Fibroblast of lung (primary cell): ENCODE results near the gene PTPRA. TPM values are rescaled to one million over a fixed set of nuclear protein-coding genes. Genes with fewer than 3 reads are reported as not detected.

Experiments used
- DNase-seq, 2 donors: peaks; one replicate each; pipeline versions ENCODE4 v3.0.0 to v3.0.0-alpha.2; 2010; ENCODE audit warnings: low read depth in 2 of 2
- H2AFZ ChIP-seq: 2 replicates; pipeline ENCODE4 v1.5.1; 2012; ENCODE audit warnings: low read length, control low read depth, inconsistent platforms
- H3K27ac ChIP-seq: 2 replicates; pipeline ENCODE4 v1.5.1; 2011; ENCODE audit warnings: low read length, control low read depth; ENCODE audit not compliant: insufficient read depth
- H3K27me3 ChIP-seq: 2 replicates; pipeline ENCODE4 v1.5.1; 2011; ENCODE audit warnings: mild to moderate bottlenecking, low read length; ENCODE audit not compliant: control insufficient read depth, insufficient read depth
- H3K36me3 ChIP-seq: 2 replicates; pipeline ENCODE4 v1.5.1; 2011; ENCODE audit warnings: low read length; ENCODE audit not compliant: control insufficient read depth, insufficient read depth
- H3K4me1 ChIP-seq: 2 replicates; pipeline ENCODE4 v1.5.1; 2011; ENCODE audit warnings: low read length; ENCODE audit not compliant: control insufficient read depth, insufficient read depth; ENCODE audit errors: extremely low read depth
- H3K4me2 ChIP-seq: 2 replicates; pipeline ENCODE4 v1.5.1; 2011; ENCODE audit warnings: low read length, control low read depth; ENCODE audit not compliant: insufficient read depth; ENCODE audit errors: extremely low read depth
- H3K4me3 ChIP-seq, 4 experiments: fragments of 200-600 bp in 1 of 4; sonication (generic) in 1 of 4; replicated peaks in 1 of 4; 2 replicates each; pipeline ENCODE4 v1.5.1; 2011 to 2016; ENCODE audit warnings: low read length in 4 of 4, low read depth in 3 of 4, mild to moderate bottlenecking in 3 of 4, control low read depth in 2 of 4, inconsistent platforms in 1 of 4, mixed read lengths in 1 of 4; ENCODE audit not compliant: insufficient read depth in 1 of 4; ENCODE audit errors: control extremely low read depth in 1 of 4
- H3K79me2 ChIP-seq: 2 replicates; pipeline ENCODE4 v1.5.1; 2012; ENCODE audit warnings: mild to moderate bottlenecking, low read length, inconsistent platforms; ENCODE audit not compliant: control insufficient read depth, insufficient read depth
- H3K9ac ChIP-seq: 2 replicates; pipeline ENCODE4 v1.5.1; 2011; ENCODE audit warnings: mild to moderate bottlenecking, low read length, control low read depth; ENCODE audit not compliant: insufficient read depth
- H3K9me3 ChIP-seq: 2 replicates; pipeline ENCODE4 v1.5.1; 2012; ENCODE audit warnings: low read depth, low read length; ENCODE audit not compliant: control insufficient read depth, insufficient read depth
- H4K20me1 ChIP-seq: 2 replicates; pipeline ENCODE4 v1.5.1; 2011; ENCODE audit warnings: low read length; ENCODE audit not compliant: control insufficient read depth, insufficient read depth; ENCODE audit errors: extremely low read depth
- CTCF ChIP-seq, 2 donors: IDR thresholded peaks in 1 of 2; conservative IDR thresholded peaks in 1 of 2; 1 replicate in 1 of 2; 2 replicates in 1 of 2; pipeline ENCODE4 v1.5.1; 2011 to 2012; ENCODE audit warnings: low read length in 2 of 2, control low read depth in 1 of 2, inconsistent platforms in 1 of 2, low read depth in 1 of 2, mild to moderate bottlenecking in 1 of 2
- EZH2 ChIP-seq: IDR thresholded peaks from 2 replicates; pipeline ENCODE4 v1.5.1; 2012; ENCODE audit warnings: low read length, control low read depth, mild to moderate bottlenecking; ENCODE audit errors: missing control alignments
- polyA plus RNA-seq, 2 donors: library from polyadenylated mRNA; depleted of rRNA in 1 of 2; stranded (reverse) in 1 of 2; unstranded in 1 of 2; fragments of >200 nt; gene quantifications; 2 replicates each; pipeline ENCODE4 v1.2.1, GENCODE V29; 2011 to 2012; ENCODE audit warnings: missing spikeins in 1 of 2
- total RNA-seq: library from RNA; depleted of rRNA; stranded (reverse); fragments of >200 nt; gene quantifications from 2 replicates; pipeline ENCODE4 v1.2.1, GENCODE V29; 2014

PTPRA gene
- total and polyA plus RNA-seq, 2 donors (not counting 1 experiment from before 2014, with no cell fraction given), result 27.9 to 127 TPM

GRCh38 chr20:2847802-2848201, 25.5 kb upstream of the PTPRA start:
- no peaks in the 10 kb centered on the region for H3K79me2 ChIP-seq
- H3K27ac ChIP-seq, result no peak overlapping the region
- H2AFZ ChIP-seq, result no peak overlapping the region
- no peaks in the 10 kb centered on the region for H4K20me1 ChIP-seq
- H3K4me1 ChIP-seq, result no peaks in the 10 kb centered on the region
- H3K27me3 ChIP-seq, result no peaks in the 10 kb centered on the region
- H3K9me3 ChIP-seq, result no peaks in the 10 kb centered on the region
- no peak for DNase-seq
- no peak overlapping the region for H3K9ac ChIP-seq
- H3K4me3 ChIP-seq, result no peak overlapping the region
- no peak overlapping the region for H3K4me2 ChIP-seq
- H3K36me3 ChIP-seq, result peaks cover 4% of the 10 kb centered on the region
- no peak for TF ChIP-seq CTCF (conservative IDR thresholded peaks at IDR 0.05 in 1 of 2, IDR thresholded peaks at IDR 0.05 in 1 of 2; ENCODE audit: low read depth in 1 of 2, low read length in 2 of 2)
- TF ChIP-seq EZH2, result no peak

- H3K4me2 ChIP-seq, result no peak overlapping the region
- H3K4me3 ChIP-seq, result no peak overlapping the region
- no peaks in the 10 kb centered on the region for H3K9me3 ChIP-seq
- H3K27me3 ChIP-seq, result no peaks in the 10 kb centered on the region
- no peak for TF ChIP-seq EZH2
- no peak for TF ChIP-seq CTCF (conservative IDR thresholded peaks at IDR 0.05 in 1 of 2, IDR thresholded peaks at IDR 0.05 in 1 of 2; ENCODE audit: low read depth in 1 of 2, low read length in 2 of 2)
- no peak overlapping the region for H3K27ac ChIP-seq
- no peaks in the 10 kb centered on the region for H4K20me1 ChIP-seq
- H3K79me2 ChIP-seq, result no peaks in the 10 kb centered on the region
- H3K9ac ChIP-seq, result no peak overlapping the region
- DNase-seq, result no peak
- no peak overlapping the region for H2AFZ ChIP-seq
- peaks cover 4% of the 10 kb centered on the region for H3K36me3 ChIP-seq
- no peaks in the 10 kb centered on the region for H3K4me1 ChIP-seq
These were observed 23.8 kb upstream of the PTPRA start for GRCh38 chr20:2849529-2849928.

GRCh38 chr20:2851086-2851485, 22.2 kb upstream of the PTPRA start:
- H2AFZ ChIP-seq, result no peak overlapping the region
- H3K79me2 ChIP-seq, result no peaks in the 10 kb centered on the region
- H3K36me3 ChIP-seq, result peaks cover 4% of the 10 kb centered on the region
- H3K27me3 ChIP-seq, result no peaks in the 10 kb centered on the region
- no peak overlapping the region for H3K9ac ChIP-seq
- no peaks in the 10 kb centered on the region for H4K20me1 ChIP-seq
- H3K4me1 ChIP-seq, result no peaks in the 10 kb centered on the region
- H3K27ac ChIP-seq, result no peak overlapping the region
- no peak for DNase-seq
- no peaks in the 10 kb centered on the region for H3K9me3 ChIP-seq
- H3K4me3 ChIP-seq, result no peak overlapping the region
- TF ChIP-seq EZH2, result no peak
- TF ChIP-seq CTCF (conservative IDR thresholded peaks at IDR 0.05 in 1 of 2, IDR thresholded peaks at IDR 0.05 in 1 of 2; ENCODE audit: low read depth in 1 of 2, low read length in 2 of 2), result no peak
- H3K4me2 ChIP-seq, result no peak overlapping the region
